Esophagus squamous epithelium (tissue), 5 donors: ENCODE results near the gene AAR2. TPM values are rescaled to one million over a fixed set of nuclear protein-coding genes. Genes with fewer than 3 reads are reported as not detected.

Source experiments
- DNase-seq: peaks from one replicate; lab custom pipeline; 2025; lab: John Stamatoyannopoulos, UW
- H3K27ac ChIP-seq, 4 donors: fragments of 200-600 bp; sonication (generic); one replicate each; pipeline ENCODE4 v1.5.1; 2016 to 2019; ENCODE audit warnings: mild to moderate bottlenecking in 1 of 4
- H3K27me3 ChIP-seq, 4 donors: fragments of 200-600 bp; sonication (generic); 1 replicate in 3 of 4; 2 replicates in 1 of 4; pipeline versions ENCODE4 v1.5.1 to v1.6.0; 2017 to 2021; ENCODE audit warnings: antibody characterized with exemption in 1 of 4
- H3K36me3 ChIP-seq, 3 donors: fragments of 200-600 bp; sonication (generic); one replicate each; pipeline ENCODE4 v1.5.1; 2016 to 2019
- H3K4me1 ChIP-seq, 3 donors: fragments of 200-600 bp; sonication (generic); one replicate each; pipeline ENCODE4 v1.5.1; 2017 to 2019
- H3K4me3 ChIP-seq, 4 donors: fragments of 200-600 bp; sonication (generic); 1 replicate in 3 of 4; 2 replicates in 1 of 4; pipeline ENCODE4 v1.5.1; 2016 to 2019; ENCODE audit warnings: mild to moderate bottlenecking in 2 of 4, moderate library complexity in 1 of 4
- H3K9me3 ChIP-seq, 3 donors: fragments of 200-600 bp; sonication (generic); one replicate each; pipeline ENCODE4 v1.5.1; 2016 to 2019
- CTCF ChIP-seq, 6 experiments: fragments of 450-650 bp in 4 of 6; fragments of 200-600 bp in 2 of 6; sonication (generic) in 2 of 6; IDR thresholded peaks; one replicate each; pipeline ENCODE4 v1.5.1; 2016 to 2019; ENCODE audit warnings: antibody characterized with exemption in 6 of 6, mild to moderate bottlenecking in 4 of 6, moderate library complexity in 4 of 6
- POLR2A ChIP-seq, 4 donors: fragments of 450-650 bp; IDR thresholded peaks; one replicate each; pipeline ENCODE4 v1.6.1; 2017; ENCODE audit warnings: antibody characterized with exemption in 4 of 4, mild to moderate bottlenecking in 4 of 4, moderate library complexity in 3 of 4
- WGBS, 2 donors: methylation state at CpG; one replicate each; pipeline ENCODE4 v1.1.5; 2018; 5-methylcytosine and 5-hydroxymethylcytosine counted together
- intact Hi-C: fragments of 100-400 bp; cut with DNase I; formaldehyde crosslinking; loops from one replicate; pipeline ENCODE4 v1.15.0; 2022
- total RNA-seq, 4 donors: library from RNA; depleted of rRNA; stranded (reverse); fragments of >200 nt; gene quantifications; one replicate each; pipeline ENCODE4 v1.1.0, GENCODE V29; 2016
- donor health status: DM: yes; HTN: yes; CAD: no.

The AAR2 gene
- total RNA-seq, 4 donors from 2014 or later: 13.8 to 27.5 (median 16.5) TPM

- no peak for TF ChIP-seq CTCF (IDR thresholded peaks at IDR 0.05)
- no peak for TF ChIP-seq POLR2A (IDR thresholded peaks at IDR 0.05)
- Histone ChIP-seq H3K4me1 (peaks cover 0 to 8% (median 6%) of the 10 kb centered on the region in 3 donors), H3K36me3 (peaks cover 0 to 47% (median 16%) of the 10 kb centered on the region in 3 donors), H3K27ac (no peak overlapping the region), H3K27me3 (no peaks in the 10 kb centered on the region), H3K9me3 (no peaks in the 10 kb centered on the region), H3K4me3 (no peak overlapping the region)
- 87 to 93% methylated on average over 3 to 6 of the region's 7 CpGs for whole genome bisulfite sequencing, 2 donors
- DNase-seq: no peak
- intact Hi-C loops: no loop called here
These were observed 4.9 kb upstream of the AAR2 start for GRCh38 chr20:36231331-36231730.

- no peak for DNase-seq
- Histone ChIP-seq H3K36me3 (peaks cover under 1 to 17% (median 3%) of the 10 kb centered on the region in 3 donors), H3K27ac (no peak overlapping the region), H3K4me1 (peaks cover 13 to 33% (median 21%) of the 10 kb centered on the region in 3 donors), H3K4me3 (no peak overlapping the region), H3K27me3 (no peaks in the 10 kb centered on the region), H3K9me3 (no peaks in the 10 kb centered on the region)
- 55 to 74% methylated on average over 3 to 4 of the region's 4 CpGs for WGBS, 2 donors
- TF ChIP-seq POLR2A (IDR thresholded peaks at IDR 0.05) (no peak), CTCF (IDR thresholded peaks at IDR 0.05) (no peak)
- intact Hi-C loops: no loop called here
These were observed 1.4 kb upstream of the AAR2 start for GRCh38 chr20:36234771-36235320.

GRCh38 chr20:36236786-36237121 is 476 bp downstream of the AAR2 start:
- Histone ChIP-seq H3K9me3 (no peaks in the 10 kb centered on the region), H3K27me3 (no peaks in the 10 kb centered on the region), H3K27ac (peak overlapping the region; percentile 66 to 91 (median 88)), H3K4me3 (peak overlapping the region; percentile 70 to 83 (median 72)), H3K36me3 (peaks cover 13 to 23% (median 14%) of the 10 kb centered on the region in 3 donors), H3K4me1 (peaks cover 13 to 40% (median 21%) of the 10 kb centered on the region in 3 donors)
- no peak for DNase-seq
- no peak for TF ChIP-seq CTCF (IDR thresholded peaks at IDR 0.05)
- no peak for TF ChIP-seq POLR2A (IDR thresholded peaks at IDR 0.05)
- intact Hi-C loops: no loop called here
- WGBS, 2 donors: 0 to 2% methylated on average over 5 to 6 of the region's 6 CpGs

GRCh38 chr20:36237477-36237876 is 1.2 kb downstream of the AAR2 start:
- no peak for DNase-seq
- intact Hi-C loops: no loop called here
- peaks cover 13 to 31% (median 14%) of the 10 kb centered on the region in 3 donors for H3K36me3 ChIP-seq
- H3K4me1 ChIP-seq: peaks cover 13 to 40% (median 21%) of the 10 kb centered on the region in 3 donors
- TF ChIP-seq POLR2A (IDR thresholded peaks at IDR 0.05) (no peak), CTCF (IDR thresholded peaks at IDR 0.05) (no peak)
- peak overlapping the region in 3 of 4 donors; percentile 70 to 83 (median 74) for H3K4me3 ChIP-seq
- peak overlapping the region in 3 of 4 donors; percentile 87 to 91 (median 90) for H3K27ac ChIP-seq
- no peaks in the 10 kb centered on the region for H3K27me3 ChIP-seq
- WGBS, 2 donors: 56 to 57% methylated on average over 5 of the region's 5 CpGs
- H3K9me3 ChIP-seq: no peaks in the 10 kb centered on the region

GRCh38 chr20:36238153-36238552 is 1.9 kb downstream of the AAR2 start:
- no peaks in the 10 kb centered on the region for H3K27me3 ChIP-seq
- H3K4me1 ChIP-seq: peaks cover 13 to 40% (median 21%) of the 10 kb centered on the region in 3 donors
- H3K4me3 ChIP-seq: no peak overlapping the region
- DNase-seq: no peak
- H3K9me3 ChIP-seq: no peaks in the 10 kb centered on the region
- no peak for TF ChIP-seq POLR2A (IDR thresholded peaks at IDR 0.05)
- no peak for TF ChIP-seq CTCF (IDR thresholded peaks at IDR 0.05)
- intact Hi-C loops: no loop called here
- peaks cover 13 to 37% (median 14%) of the 10 kb centered on the region in 3 donors for H3K36me3 ChIP-seq
- H3K27ac ChIP-seq: no peak overlapping the region
- WGBS, 2 donors: 81 to 91% methylated on average over 3 of the region's 3 CpGs
